C4-2B (cell line): Measurements from ENCODE around the gene UBE2L3.
"Not testable (repeated sequence)": the region's sequence is repeated elsewhere in the genome, so short reads cannot be mapped to it uniquely, and the experiment has no call there.

ENCODE experiments used
- CTCF ChIP-seq: fragments of 450-650 bp; conservative IDR thresholded peaks from 2 replicates; pipeline ENCODE4 v1.5.1; 2017; ENCODE audit warnings: mild to moderate bottlenecking
- ZFX ChIP-seq: fragments of 450-650 bp; IDR thresholded peaks from 2 replicates; pipeline ENCODE4 v1.6.1; 2017

- not testable (repeated sequence) for TF ChIP-seq CTCF, ZFX
Measured at GRCh38 chr22:21569076-21569427, 1.5 kb downstream of the UBE2L3 start.
